A673 (cell line): Measurements from ENCODE around the gene SPATA18. TPM values are rescaled to one million over a fixed set of nuclear protein-coding genes. Genes with fewer than 3 reads are reported as not detected.

Source experiments
- BruUV-seq: library from RNA; stranded (reverse); fragments of 400-500 nt; replicated peaks from 2 replicates; lab custom pipeline; 2021; lab: Mats Ljungman, UMichigan
- CTCF ChIA-PET: fragments of 300-600 bp; sonication (Branson Sonifier 250); formaldehyde crosslinking; loops from one replicate; lab custom pipeline; 2022; ENCODE audit warnings: antibody characterized with exemption; lab: Charles Lee
- POLR2A ChIA-PET: fragments of 300-600 bp; sonication (Branson Sonifier 250); formaldehyde crosslinking; loops from one replicate; lab custom pipeline; 2022; ENCODE audit warnings: antibody characterized with exemption; ENCODE audit not compliant: low non-redundant PET; lab: Charles Lee
- DNase-seq: peaks from one replicate; pipeline ENCODE4 v3.0.0-alpha.2; 2015; ENCODE audit warnings: low spot score
- H3K27ac ChIP-seq: fragments of 200-600 bp; sonication (generic); 2 replicates; pipeline ENCODE4 v1.5.1; 2016; ENCODE audit warnings: mixed run types, low read depth, mild to moderate bottlenecking, mixed read lengths, antibody characterized with exemption, low read length; ENCODE audit not compliant: poor library complexity, severe bottlenecking
- H3K27me3 ChIP-seq: fragments of 200-600 bp; sonication (generic); replicated peaks from 2 replicates; pipeline ENCODE4 v1.6.1; 2017; ENCODE audit warnings: mixed run types, low read depth, mild to moderate bottlenecking, mixed read lengths, antibody characterized with exemption, low read length; ENCODE audit not compliant: insufficient read depth, poor library complexity
- H3K36me3 ChIP-seq: fragments of 200-600 bp; sonication (generic); 2 replicates; pipeline ENCODE4 v1.6.1; 2016; ENCODE audit warnings: mixed run types, mild to moderate bottlenecking, mixed read lengths, antibody characterized with exemption, low read length; ENCODE audit not compliant: insufficient read depth, poor library complexity, severe bottlenecking
- H3K4me1 ChIP-seq: fragments of 200-600 bp; sonication (generic); 2 replicates; pipeline ENCODE4 v1.6.1; 2017; ENCODE audit warnings: mixed run types, mild to moderate bottlenecking, mixed read lengths, antibody characterized with exemption, low read length; ENCODE audit not compliant: insufficient read depth, poor library complexity, severe bottlenecking
- H3K4me3 ChIP-seq: fragments of 200-600 bp; sonication (generic); 2 replicates; pipeline ENCODE4 v1.5.1; 2016; ENCODE audit warnings: low read depth, mixed run types, mild to moderate bottlenecking, mixed read lengths, low read length; ENCODE audit not compliant: poor library complexity, severe bottlenecking
- H3K9me3 ChIP-seq: fragments of 200-600 bp; sonication (generic); 2 replicates; pipeline ENCODE4 v1.6.1; 2016; ENCODE audit warnings: mixed run types, low read depth, mild to moderate bottlenecking, mixed read lengths, antibody characterized with exemption, low read length; ENCODE audit not compliant: poor library complexity, severe bottlenecking
- EZH2 ChIP-seq: fragments of 200-600 bp; sonication (generic); IDR thresholded peaks from 2 replicates; pipeline ENCODE4 v1.6.1; 2017; ENCODE audit warnings: borderline replicate concordance, low read depth, mild to moderate bottlenecking, mixed read lengths, antibody characterized with exemption, low read length; ENCODE audit not compliant: poor library complexity, severe bottlenecking
- intact Hi-C: fragments of 100-400 bp; cut with micrococcal nuclease; formaldehyde crosslinking; loops from one replicate; pipeline ENCODE4 v1.10.0; 2022; ENCODE audit not compliant: unreplicated experiment
- total RNA-seq: library from RNA; stranded (reverse); gene quantifications from 2 replicates; pipeline ENCODE4 v1.2.3, GENCODE V29; 2021
- TF ChIP-seq, protein P1 (sequence below): fragments of 300-800, 200-600 bp; sonication (generic); conservative IDR thresholded peaks from 2 replicates; pipeline ENCODE4 v1.5.1; 2017; ENCODE audit warnings: low read depth, mild to moderate bottlenecking, antibody characterized with exemption, low read length, moderate library complexity, mixed read lengths

The SPATA18 gene
- total RNA-seq, 1 experiment from 2014 or later, result 0.71 TPM

DNA sequence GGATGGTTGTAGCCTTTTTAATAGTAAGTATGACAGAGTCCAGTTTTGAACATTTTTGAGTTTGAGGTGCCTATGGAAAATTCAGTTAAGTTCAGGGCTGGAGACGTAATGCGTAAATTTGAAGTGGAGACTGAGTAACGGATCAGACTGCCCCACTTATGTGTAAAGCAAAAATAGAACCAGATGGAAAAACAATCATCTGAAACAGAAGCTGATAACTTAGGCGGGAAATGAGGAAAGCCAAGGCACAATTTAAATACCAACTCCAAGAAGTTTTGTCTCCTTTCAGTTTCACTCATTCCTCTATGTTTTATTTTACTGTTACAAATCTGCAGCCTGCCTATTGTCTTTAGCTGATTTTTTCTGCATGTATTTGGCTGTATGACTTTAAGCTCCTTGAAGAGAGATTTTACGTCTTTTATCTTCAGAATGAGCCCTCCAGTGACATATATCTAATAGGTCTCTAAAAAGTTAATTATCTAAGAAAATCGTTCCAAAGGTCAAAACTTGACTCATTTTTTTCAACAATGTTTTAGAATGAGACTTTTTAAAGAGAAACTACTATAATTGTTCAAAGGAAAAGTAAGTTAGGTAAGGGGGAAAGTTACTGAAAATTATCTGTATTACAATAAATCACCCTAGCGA, 14.1 kb upstream of the SPATA18 start:
- Histone ChIP-seq H3K4me1 (peaks cover 6% of the 10 kb centered on the region), H3K4me3 (peak overlapping the region; percentile 61), H3K27ac (no peak overlapping the region), H3K9me3 (no peaks in the 10 kb centered on the region), H3K36me3 (no peaks in the 10 kb centered on the region), H3K27me3 (no peaks in the 10 kb centered on the region)
- TF ChIP-seq EZH2, result no peak
- TF ChIP-seq, protein P1, sequence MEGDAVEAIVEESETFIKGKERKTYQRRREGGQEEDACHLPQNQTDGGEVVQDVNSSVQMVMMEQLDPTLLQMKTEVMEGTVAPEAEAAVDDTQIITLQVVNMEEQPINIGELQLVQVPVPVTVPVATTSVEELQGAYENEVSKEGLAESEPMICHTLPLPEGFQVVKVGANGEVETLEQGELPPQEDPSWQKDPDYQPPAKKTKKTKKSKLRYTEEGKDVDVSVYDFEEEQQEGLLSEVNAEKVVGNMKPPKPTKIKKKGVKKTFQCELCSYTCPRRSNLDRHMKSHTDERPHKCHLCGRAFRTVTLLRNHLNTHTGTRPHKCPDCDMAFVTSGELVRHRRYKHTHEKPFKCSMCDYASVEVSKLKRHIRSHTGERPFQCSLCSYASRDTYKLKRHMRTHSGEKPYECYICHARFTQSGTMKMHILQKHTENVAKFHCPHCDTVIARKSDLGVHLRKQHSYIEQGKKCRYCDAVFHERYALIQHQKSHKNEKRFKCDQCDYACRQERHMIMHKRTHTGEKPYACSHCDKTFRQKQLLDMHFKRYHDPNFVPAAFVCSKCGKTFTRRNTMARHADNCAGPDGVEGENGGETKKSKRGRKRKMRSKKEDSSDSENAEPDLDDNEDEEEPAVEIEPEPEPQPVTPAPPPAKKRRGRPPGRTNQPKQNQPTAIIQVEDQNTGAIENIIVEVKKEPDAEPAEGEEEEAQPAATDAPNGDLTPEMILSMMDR, result no peak
- ChIA-PET POLR2A (no interaction called here), CTCF (no interaction called here)
- no peak for DNase-seq
- intact Hi-C loops, result no loop called here
- TSS peak; percentile 32 for BruUV-seq

DNA sequence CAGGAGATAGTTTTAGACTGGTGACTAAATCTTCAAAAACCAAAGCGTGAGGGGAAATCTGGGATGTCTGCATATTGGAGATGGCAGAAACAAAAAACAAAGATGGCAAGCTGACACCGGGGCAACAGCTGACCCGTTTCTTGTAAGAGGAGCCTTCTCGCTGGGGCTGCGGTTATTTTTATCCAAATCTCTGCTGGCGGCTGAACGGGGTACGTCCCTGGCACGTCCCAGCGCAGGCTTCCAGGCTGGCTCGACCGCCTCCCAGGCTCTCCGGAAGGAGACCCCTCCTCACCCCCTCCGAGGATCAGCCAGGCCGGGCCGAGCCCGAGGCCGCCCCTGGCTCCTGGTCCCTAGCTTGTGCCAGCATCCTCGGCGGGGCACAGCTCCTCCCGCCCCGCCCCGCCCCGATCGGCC, 13.4 kb upstream of the SPATA18 start:
- H3K36me3 ChIP-seq, result no peaks in the 10 kb centered on the region
- BruUV-seq, result no TSS peak
- H3K27me3 ChIP-seq, result no peaks in the 10 kb centered on the region
- H3K27ac ChIP-seq, result no peak overlapping the region
- POLR2A ChIA-PET, result no interaction called here
- peak overlapping the region; percentile 61 for H3K4me3 ChIP-seq
- H3K4me1 ChIP-seq, result peaks cover 6% of the 10 kb centered on the region
- DNase-seq, result peak; percentile 29
- CTCF ChIA-PET, result no interaction called here
- intact Hi-C loops, result no loop called here
- H3K9me3 ChIP-seq, result no peaks in the 10 kb centered on the region
- TF ChIP-seq EZH2, result no peak
- TF ChIP-seq, protein P1, result no peak

DNA sequence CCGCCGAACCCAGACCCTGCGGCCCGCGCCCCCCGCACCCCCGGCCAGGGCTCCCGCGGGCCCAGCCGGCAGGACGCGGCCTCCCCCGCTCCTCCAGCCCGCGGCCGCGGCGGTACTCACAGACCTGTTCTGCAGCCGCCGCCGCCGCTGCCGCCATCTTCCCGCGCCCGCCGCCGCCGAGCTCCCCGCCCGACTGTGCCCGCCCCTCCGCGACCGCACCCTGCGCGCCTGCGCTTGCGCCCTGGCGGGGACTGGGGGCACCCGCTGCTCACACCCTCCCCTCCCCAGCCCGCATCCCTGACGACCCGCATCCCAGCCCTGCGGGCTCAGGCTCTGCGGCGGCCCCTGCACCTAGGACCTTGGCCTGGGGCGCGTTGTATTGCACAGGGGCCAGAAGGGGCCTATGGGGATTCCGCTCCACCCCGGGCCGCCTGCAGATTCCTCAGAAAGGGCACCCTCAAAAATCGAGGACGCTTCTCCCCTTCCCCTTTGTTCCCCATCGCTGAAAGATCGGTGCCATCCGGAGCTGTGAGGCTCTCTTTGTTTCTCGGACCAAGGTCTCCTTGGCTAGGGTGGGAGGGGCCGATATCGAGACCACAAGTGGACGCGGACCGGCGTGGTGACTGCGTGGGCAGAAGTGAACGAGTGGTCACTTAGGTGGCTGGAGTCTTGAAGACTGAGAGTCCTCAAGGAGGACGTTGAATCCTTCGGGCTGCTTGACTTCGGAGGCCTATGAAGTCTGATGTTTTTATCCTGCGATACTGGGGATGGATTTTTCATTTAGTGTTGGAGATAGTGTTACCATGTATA, 12.8 kb upstream of the SPATA18 start, which contains the start of gene SGCB:
SGCB (minus strand) TSS at position 197 of the 810 bp plus-strand sequence; CDS start at position 157, 40 bp downstream.
- peaks cover 6% of the 10 kb centered on the region for H3K4me1 ChIP-seq
- CTCF ChIA-PET, result no interaction called here
- no peak within 1 kb of the TSS for H3K27ac ChIP-seq
- peak; percentile 54 for DNase-seq
- BruUV-seq, result no TSS peak
- POLR2A ChIA-PET, result no interaction called here
- H3K9me3 ChIP-seq, result no peaks in the 10 kb centered on the region
- no peaks in the 10 kb centered on the region for H3K36me3 ChIP-seq
- no peaks in the 10 kb centered on the region for H3K27me3 ChIP-seq
- peak within 1 kb of the TSS; percentile 61 for H3K4me3 ChIP-seq
- TF ChIP-seq, protein P1, result no peak
- TF ChIP-seq EZH2, result no peak
- intact Hi-C loops, result no loop called here
